ENCODE measurements around the gene HSD17B12.
"Not testable (repeated sequence)": the region's sequence is repeated elsewhere in the genome, so short reads cannot be mapped to it uniquely, and the experiment has no call there.

Gene HSD17B12

DNA sequence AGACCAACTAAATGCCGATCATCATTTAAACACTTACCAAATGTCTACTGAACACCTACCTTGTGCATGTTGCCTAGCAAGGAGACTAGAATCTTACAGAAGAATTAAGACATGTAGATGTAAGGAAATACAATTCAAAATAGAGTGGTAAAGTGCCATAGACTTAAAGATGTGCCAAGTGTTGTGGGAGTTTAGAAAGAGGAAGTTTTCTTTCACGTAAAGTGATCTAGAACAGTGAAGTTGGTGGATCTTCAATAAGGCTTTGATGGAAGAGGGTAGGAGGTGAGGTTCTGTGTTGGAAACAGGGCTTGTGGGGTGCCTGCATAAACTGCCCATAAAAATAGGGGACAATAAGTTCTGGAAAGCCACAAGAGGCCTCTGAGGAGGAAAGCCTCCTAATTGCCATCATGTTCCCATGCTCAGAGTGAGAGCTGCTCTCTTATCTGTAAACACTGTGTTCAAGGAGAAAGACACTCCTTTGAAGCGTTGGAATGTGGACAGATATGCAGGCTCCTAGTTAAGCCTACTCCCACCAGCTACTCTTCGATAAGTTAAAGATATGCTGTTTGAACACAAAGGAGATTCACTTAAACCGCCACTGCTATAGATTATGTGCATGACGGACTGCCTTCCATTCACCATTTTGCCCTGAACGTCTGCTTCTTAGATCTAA lies 66.7 kb downstream of the HSD17B12 start:
- no peak for DNase-seq (ENCODE audit: low spot score)

DNA sequence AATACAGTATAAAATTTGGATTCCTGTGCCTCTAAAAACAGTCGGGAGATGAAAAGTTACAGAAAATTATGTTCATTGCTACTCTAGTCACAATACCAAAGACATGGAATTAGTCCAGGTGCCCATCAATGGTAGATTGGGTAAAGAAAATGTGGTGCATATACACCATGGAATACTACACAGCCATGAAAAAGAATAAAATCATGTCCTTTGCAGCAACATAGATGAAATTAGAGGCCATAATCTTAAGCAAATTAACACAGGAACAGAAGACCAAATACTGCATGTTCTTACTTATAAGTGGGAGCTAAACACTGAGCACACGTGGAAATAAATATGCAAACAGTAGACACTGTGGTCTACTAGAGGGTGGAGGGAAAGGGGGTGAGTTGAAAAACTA lies 67.6 kb downstream of the HSD17B12 start:
- no peak for DNase-seq (ENCODE audit: low spot score)

- no peak for DNase-seq (ENCODE audit: low spot score)
Observed at GRCh38 chr11:43751726-43752125, 71.2 kb downstream of the HSD17B12 start.

- DNase-seq (ENCODE audit: low spot score): no peak
Observed at GRCh38 chr11:43756575-43756974, 76.0 kb downstream of the HSD17B12 start.

DNA sequence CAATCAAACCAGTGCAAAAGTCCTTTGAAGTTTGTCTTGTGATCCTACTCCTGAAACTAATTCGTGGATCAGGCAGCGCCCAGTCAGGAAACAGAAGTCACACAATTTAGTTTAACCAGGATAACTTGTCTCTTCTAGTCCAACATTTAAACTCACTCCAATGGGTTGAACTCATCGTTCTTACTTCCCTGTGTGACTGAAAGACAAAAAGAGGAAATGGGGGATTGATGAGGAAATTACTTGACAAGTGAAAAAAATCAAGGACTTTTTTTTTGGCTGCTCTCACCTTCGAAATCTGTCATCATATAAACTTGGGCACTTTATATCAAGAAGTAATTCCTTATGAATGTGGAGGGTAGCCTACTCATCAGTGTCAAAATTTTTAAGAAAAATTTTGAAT lies 78.4 kb downstream of the HSD17B12 start:
- DNase-seq (ENCODE audit: low spot score): no peak

GRCh38 chr11:43760902-43761301 lies 80.4 kb downstream of the HSD17B12 start:
- no peak for DNase-seq (ENCODE audit: low spot score)

DNA sequence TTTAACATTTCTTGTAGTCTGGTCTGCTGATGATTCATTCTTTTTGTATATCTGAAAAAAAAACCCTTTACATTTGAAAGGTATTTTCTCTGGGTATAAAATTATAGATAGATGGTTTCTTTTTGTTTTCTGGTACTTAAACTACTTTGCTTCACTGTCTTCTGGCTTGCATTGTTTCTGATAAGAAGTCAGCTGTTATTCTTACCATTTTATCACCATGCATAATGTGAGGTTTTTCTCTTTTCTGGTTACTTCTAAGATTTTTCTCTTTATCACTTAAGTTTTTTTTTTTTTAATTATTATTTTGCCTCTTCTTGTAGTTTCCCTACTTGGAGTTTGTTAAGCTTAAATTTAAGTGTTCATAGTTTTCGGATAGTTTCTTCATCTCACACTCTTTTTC lies 84.7 kb downstream of the HSD17B12 start:
- DNase-seq (ENCODE audit: low spot score): no peak

DNA sequence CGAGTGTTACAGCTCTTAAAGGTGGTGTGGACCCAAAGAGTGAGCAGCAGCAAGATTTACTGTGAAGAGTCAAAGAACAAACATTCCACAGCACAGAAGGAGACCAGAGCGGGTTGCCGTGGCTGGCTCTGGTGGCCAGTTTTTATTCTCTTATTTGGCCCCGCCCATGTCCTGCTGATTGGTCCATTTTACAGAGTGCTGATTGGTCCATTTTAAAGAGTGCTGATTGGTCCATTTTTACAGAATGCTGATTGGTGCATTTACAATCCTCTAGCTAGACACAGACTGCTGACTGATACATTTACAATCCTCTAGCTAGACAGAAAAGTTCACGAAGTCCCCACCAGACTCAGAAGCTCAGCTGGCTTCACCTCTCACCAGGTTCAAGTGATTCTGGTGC lies 88.1 kb downstream of the HSD17B12 start:
- not testable (repeated sequence) for DNase-seq (ENCODE audit: low spot score)

- DNase-seq (ENCODE audit: low spot score): no peak
Observed at GRCh38 chr11:43770173-43770572, 89.6 kb downstream of the HSD17B12 start.

GRCh38 chr11:43772733-43773132 lies 92.2 kb downstream of the HSD17B12 start:
- DNase-seq (ENCODE audit: low spot score): no peak

DNA sequence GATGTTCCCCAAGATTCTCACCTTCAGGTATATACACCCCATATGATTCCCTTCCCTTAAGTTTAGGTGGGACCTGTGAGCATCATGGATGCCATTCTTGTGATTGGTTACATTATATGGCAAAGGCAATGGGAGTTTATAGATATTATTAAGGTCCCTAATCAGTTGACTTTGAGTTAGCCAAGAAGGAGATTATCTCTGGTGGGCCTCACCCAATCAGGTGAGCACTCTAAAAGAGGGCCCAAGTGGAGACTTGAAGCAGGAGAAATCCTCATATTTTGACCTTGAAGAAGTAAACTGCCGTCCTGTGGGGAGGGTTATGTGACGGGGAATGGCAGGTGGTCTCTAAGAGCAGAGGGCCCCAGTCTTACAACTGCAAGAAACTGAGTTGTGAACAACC lies 94.2 kb downstream of the HSD17B12 start:
- no peak for DNase-seq (ENCODE audit: low spot score)

DNA sequence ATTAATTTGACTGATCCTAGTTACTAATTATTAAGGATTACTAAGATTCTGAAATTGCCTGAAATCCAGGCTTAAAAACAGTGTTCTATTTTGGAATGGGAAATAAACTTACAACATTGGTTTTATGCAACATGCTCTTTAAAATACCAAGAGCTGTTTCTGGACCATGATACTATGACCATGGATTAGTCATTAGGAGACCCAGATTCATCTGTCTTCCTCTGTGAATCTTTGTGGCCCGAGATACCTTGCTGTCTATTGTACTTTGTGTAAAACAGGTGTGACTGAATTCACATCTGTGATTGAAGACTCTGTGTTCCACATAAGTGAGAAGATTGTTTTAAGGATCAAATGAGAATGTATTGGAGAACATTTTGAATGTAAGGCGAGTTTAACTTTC lies 98.8 kb downstream of the HSD17B12 start:
- no peak for DNase-seq (ENCODE audit: low spot score)

- DNase-seq (ENCODE audit: low spot score): no peak
Observed at GRCh38 chr11:43784301-43784700, 103.8 kb downstream of the HSD17B12 start.

- no peak for DNase-seq (ENCODE audit: low spot score)
Observed at GRCh38 chr11:43784866-43785265, 104.3 kb downstream of the HSD17B12 start.

DNA sequence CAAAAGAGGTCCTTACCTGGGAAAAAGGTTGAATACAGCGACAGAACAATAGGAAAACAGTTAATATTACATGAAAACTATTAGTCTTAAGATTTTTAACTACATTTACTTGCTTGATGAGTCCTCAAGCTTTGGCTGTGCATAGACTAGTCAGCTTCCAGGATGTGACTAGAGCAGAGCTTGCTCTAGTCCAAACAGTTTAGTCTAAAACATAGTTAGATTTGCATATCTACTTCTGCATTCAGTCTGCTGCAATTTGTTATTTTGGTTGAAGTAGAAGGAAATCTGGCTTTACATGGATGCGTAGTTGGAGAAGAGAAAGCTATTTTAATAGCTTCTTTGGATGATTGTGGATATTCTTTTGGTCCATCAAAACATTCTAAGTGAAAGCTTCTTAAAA lies 104.8 kb downstream of the HSD17B12 start:
- DNase-seq (ENCODE audit: low spot score): no peak

GRCh38 chr11:43786016-43786415 lies 105.5 kb downstream of the HSD17B12 start:
- no peak for DNase-seq (ENCODE audit: low spot score)

DNA sequence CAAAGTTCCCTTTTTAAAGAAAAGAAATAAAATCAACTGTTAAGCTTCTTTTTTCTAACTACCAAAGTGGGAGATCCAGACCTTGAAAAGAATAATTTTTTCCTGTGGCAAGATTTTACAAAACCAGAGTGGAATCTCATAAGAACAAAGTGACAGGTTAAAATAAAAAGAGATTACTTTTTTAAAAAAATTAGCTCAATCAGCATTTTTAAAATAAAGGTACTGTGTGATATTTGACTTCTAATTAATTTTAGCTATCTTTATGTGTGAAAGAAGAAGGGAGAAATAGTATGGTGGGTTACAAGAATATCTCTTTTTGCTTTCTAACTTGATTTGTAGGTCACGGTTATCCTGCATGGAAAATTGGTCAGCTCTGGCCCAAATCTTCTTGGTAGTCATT lies 107.3 kb downstream of the HSD17B12 start:
- DNase-seq (ENCODE audit: low spot score): no peak

DNA sequence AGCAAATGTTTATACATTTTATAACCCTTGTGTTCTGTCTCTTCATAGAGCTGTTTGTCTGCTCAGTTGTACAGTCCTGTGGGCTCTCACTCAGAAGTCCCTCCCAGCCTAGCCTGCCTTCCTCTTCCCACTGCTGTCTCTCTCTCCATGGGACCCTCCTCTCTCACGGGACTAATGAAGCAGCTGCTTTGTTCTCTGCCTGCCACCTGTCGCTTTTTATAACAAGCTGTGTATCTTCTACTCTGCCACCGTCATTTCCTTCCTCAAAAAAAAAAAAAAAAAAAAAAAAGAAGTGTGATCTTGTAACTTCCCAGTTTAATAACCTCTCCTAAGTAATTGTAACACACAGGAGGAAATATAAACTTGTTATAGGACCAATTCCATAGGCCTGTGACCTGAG lies 107.9 kb downstream of the HSD17B12 start:
- no peak for DNase-seq (ENCODE audit: low spot score)

DNA sequence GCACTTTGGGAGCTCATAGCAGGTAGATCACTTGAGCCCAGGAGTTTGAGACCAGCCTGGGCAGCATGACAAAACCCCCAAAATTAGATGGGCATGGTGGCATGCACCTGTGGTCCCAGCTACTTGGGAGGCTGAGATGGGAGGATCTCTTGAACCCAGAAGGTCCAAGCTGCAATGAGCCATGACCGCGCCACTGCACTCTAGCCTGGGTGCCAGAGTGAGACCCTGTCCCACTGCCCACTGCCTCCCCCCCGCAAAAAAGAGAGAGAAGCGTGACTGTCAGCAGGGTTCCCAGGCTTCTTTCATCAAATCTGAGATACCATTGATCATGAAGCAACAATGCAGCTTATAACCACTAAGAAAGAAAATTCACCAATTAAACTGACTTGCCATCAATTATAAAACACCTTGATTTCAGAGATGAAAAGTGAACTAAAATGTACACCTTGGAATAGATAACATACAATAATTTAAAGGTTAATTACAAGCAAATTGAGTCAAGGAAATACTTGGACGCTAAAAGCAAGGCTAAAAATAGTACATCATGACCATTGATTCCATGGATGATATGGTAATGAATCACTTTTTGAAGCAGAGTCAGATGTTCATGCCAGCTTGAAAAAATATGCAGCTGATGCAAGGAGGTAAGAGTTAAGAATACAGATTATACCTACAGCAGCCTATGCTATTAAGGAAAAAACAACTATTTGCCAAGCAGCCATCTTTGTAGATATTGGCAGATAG lies 109.3 kb downstream of the HSD17B12 start:
- DNase-seq (ENCODE audit: low spot score): no peak

- no peak for DNase-seq (ENCODE audit: low spot score)
Observed at GRCh38 chr11:43790444-43790794, 109.9 kb downstream of the HSD17B12 start.

DNA sequence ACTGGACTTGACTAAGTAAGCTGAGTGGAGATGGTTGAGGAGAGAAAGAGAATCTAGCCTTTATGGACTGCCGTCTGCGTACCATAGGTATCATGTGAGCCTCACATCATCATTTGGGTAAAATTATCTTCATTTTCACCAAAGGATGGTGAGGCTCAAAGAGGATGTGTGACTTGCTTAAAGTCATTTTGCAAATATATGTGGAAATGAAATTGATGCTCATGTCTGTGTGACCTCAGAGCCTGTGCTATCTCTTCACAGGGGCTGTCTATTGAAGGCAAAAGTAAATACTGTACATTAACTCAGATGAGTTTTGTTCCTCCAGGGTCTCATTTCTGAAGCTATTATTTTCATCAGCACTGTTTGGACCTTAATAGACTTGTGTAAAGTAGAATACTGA lies 116.8 kb downstream of the HSD17B12 start:
- no peak for DNase-seq (ENCODE audit: low spot score)

GRCh38 chr11:43797866-43798265 lies 117.3 kb downstream of the HSD17B12 start:
- no peak for DNase-seq (ENCODE audit: low spot score)

DNA sequence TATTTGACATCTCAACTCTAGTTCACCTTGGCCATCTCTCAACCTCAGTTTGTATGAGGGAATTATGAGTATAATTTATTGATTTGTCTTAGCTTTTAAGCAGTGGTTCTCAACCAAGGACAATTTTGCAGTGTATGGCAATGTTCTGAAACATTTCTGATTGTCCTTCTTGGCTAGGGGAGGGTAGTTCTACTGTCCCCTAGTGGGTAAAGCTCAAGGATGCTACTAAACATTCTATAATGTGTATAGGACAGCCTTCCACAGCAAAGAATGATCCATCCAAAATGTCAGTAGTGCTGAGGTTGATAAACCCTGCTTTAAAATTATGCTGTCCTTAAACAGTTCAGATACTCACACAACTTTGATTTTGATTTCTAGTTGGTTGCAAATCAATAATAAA lies 122.0 kb downstream of the HSD17B12 start:
- peak; percentile 6 for DNase-seq (ENCODE audit: low spot score)

DNA sequence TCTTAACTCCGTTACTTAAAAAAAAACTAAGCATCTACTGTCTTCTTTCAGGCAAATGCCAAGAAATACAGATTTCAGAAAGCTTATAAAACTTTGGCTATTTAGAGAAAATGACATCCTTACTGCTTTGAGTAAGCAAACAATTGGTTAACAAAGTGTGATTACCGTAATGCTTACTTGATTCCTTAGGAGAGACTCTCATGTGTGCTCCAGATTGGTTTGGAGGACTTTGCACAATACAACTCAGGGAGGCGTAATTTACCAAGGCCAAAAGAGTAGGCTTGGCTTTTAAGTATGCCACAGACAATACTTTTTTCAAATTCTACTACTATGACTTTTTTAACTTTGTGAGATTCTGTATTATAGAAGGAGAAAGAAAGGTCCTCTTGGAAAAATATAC lies 123.2 kb downstream of the HSD17B12 start:
- DNase-seq (ENCODE audit: low spot score): no peak

Data from HuH-7 (cell line).